IPS-15b (cell line): ENCODE measurements around the gene QRFPR.
"Not testable (repeated sequence)": the region's sequence is repeated elsewhere in the genome, so short reads cannot be mapped to it uniquely, and the experiment has no call there.

Experiments
- H3K27me3 ChIP-seq: one replicate; pipeline ENCODE4 v1.6.1; 2013; ENCODE audit warnings: low read length; ENCODE audit not compliant: control insufficient read depth, insufficient read depth
- H3K36me3 ChIP-seq: one replicate; pipeline ENCODE4 v1.6.1; 2013; ENCODE audit warnings: low read length; ENCODE audit not compliant: control insufficient read depth, insufficient read depth
- H3K4me1 ChIP-seq: one replicate; pipeline ENCODE4 v1.6.1; 2013; ENCODE audit warnings: mild to moderate bottlenecking, low read length; ENCODE audit not compliant: control insufficient read depth, insufficient read depth
- H3K4me3 ChIP-seq: one replicate; pipeline ENCODE4 v1.5.1; 2013; ENCODE audit warnings: low read depth, low read length
- H3K9ac ChIP-seq: one replicate; pipeline ENCODE4 v1.6.1; 2013; ENCODE audit warnings: low read depth, mild to moderate bottlenecking, low read length
- H3K9me3 ChIP-seq: one replicate; pipeline ENCODE4 v1.6.1; 2013; ENCODE audit warnings: mild to moderate bottlenecking, low read length; ENCODE audit not compliant: control insufficient read depth, insufficient read depth

Gene QRFPR

DNA sequence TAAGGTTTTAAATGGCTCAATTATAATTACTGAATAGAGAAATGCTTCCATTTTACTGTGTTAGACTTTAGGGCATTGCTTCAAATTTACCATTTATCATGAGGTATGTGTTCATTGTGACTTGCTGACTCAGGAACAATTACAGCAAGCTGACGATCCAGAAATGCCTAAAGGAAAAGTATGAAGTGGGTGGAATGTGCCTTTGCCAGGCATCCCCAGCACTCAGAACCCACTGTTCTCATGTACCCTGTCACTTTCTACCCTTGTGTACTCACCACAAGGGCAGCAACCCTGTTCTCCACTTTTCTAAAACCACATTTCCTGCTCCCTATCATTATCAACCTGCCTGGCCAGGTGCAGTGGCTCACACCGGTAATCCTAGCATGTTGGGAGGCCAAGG, 41.5 kb downstream of the QRFPR start:
- no peaks in the 10 kb centered on the region for H3K4me1 ChIP-seq
- H3K4me3 ChIP-seq = no peak overlapping the region
- H3K36me3 ChIP-seq = no peaks in the 10 kb centered on the region
- no peak overlapping the region for H3K9ac ChIP-seq
- H3K9me3 ChIP-seq = no peaks in the 10 kb centered on the region
- H3K27me3 ChIP-seq = no peaks in the 10 kb centered on the region

DNA sequence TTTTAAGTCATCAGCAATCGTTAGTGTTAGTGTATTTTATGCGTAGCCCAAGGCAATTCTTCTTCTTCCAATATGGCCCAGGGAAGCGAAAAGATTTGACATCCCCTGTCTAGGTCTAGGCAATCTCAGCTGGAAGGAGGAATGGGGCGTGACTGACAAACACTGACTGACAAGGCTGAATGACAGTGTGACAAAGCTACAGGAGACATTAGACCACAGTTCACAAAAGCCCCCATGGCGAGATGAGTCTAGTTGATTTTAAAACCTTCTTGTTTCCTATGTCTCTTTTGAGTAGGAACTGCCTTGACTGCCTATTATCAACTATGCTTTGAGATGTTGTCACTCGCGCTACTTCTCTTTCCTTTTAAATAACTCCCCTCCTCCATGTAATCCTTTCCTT, 42.3 kb downstream of the QRFPR start:
- Histone ChIP-seq H3K9me3 (no peaks in the 10 kb centered on the region), H3K27me3 (no peaks in the 10 kb centered on the region), H3K9ac (no peak overlapping the region), H3K36me3 (no peaks in the 10 kb centered on the region), H3K4me1 (no peaks in the 10 kb centered on the region), H3K4me3 (no peak overlapping the region)

DNA sequence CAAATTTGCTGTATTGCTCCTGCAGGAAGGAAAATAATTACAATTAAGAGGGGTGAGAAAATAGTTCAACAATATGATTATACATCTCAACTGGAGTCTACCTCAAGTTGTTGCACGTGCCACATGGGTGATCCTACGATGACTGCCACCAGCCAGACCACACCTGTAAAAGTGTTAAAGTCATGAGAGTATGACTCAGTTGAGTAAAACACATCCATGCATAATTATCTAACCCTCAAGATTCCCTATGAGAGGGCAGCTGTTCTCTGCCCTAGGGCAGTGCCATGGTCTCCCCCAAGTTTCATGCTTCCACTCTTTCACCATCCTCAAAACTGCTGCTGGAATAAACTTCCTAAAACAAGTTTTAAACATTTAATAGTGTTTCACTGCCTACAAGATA, 44.1 kb downstream of the QRFPR start:
- Histone ChIP-seq H3K4me3 (no peak overlapping the region), H3K4me1 (no peaks in the 10 kb centered on the region), H3K36me3 (no peaks in the 10 kb centered on the region), H3K27me3 (no peaks in the 10 kb centered on the region), H3K9ac (no peak overlapping the region), H3K9me3 (no peaks in the 10 kb centered on the region)

DNA sequence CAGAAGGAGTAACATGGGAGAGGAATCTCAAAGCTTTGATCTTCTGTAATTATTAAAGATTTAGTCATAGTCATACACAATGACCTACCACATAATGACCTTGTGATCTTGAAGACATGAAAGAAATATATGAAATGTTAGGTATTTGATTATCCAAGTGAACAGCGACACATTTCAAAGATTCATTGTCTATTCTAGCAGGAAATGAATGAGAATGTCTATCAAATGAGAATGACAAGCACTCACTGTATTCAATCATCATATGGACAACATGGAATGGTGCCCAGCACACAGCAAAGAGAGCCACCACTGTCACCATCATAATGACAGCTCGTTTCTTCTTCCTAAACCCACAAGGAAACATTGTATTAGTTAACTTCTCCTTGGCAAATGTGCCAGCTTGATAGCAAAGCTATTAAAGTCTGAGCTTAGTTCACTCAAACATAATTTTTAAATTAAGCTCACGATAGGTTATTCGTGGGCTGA, 50.6 kb downstream of the QRFPR start:
- no peaks in the 10 kb centered on the region for H3K36me3 ChIP-seq
- no peaks in the 10 kb centered on the region for H3K9me3 ChIP-seq
- no peak overlapping the region for H3K9ac ChIP-seq
- no peak overlapping the region for H3K4me3 ChIP-seq
- no peaks in the 10 kb centered on the region for H3K4me1 ChIP-seq
- no peaks in the 10 kb centered on the region for H3K27me3 ChIP-seq

DNA sequence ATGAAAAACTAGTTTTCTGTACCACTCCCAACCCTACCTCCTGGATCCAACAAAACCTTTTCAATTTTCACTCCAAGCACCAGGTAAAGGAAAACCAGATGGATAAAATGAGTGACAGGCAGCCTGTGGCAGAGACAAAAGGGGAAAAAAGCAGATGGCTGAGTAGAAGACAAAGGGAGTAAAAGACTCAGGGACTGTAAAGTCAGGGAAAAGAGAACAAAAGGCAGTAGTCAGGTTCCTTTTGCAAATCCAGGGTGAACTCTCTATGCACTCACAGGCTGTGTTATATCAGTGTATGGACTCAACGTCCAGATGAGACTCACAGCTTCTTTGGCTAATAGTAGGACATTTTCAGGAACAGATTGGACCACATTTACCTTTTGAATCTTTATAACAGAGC, 54.2 kb downstream of the QRFPR start:
- Histone ChIP-seq H3K9ac (no peak overlapping the region), H3K4me1 (no peaks in the 10 kb centered on the region), H3K36me3 (no peaks in the 10 kb centered on the region)

DNA sequence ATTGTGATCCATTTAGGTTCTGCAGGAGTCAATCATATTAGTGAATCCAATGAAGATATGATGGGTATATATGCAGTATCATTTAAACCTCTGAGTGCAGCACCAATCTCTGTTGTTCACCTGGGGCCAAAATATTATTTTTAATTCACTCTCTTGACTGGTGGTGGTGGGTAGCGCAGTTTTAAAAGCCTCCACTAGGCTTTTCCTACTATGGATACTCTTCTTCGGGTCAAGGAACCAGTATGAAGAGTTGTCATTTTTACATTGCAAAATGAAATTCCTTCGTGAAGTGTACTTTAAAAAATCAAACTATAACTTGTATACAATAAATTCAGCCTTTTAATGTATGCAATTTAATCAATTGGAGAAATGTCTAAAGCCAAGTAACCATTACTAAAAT, 56.5 kb downstream of the QRFPR start:
- Histone ChIP-seq H3K27me3 (no peaks in the 10 kb centered on the region), H3K4me1 (no peaks in the 10 kb centered on the region), H3K9ac (no peak overlapping the region), H3K36me3 (no peaks in the 10 kb centered on the region), H3K9me3 (no peaks in the 10 kb centered on the region), H3K4me3 (no peak overlapping the region)

More for the DNA sequence above, 54.2 kb downstream of the QRFPR start:
- Histone ChIP-seq H3K9me3 (no peaks in the 10 kb centered on the region), H3K4me3 (no peak overlapping the region), H3K27me3 (no peaks in the 10 kb centered on the region)

DNA sequence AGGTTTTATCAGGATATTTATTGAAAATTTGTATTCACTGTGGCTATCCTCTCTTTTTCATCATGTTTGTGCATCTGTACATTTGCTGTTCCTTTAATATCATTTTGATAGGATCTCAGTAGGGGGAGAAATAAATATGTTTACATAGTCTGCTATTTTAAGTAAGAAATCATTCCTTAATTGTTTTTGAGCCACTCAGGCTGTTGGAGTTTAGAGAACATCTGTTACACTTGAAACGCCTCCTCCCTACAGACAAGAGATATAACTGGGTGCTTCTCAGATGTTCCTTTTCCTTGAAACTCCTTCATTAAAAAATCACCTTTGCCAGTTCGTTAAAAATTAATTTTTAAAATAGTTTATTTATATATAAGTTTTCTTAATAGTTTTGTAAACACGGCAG, 59.4 kb downstream of the QRFPR start:
- Histone ChIP-seq H3K4me3 (no peak overlapping the region), H3K4me1 (no peaks in the 10 kb centered on the region), H3K9ac (no peak overlapping the region), H3K36me3 (no peaks in the 10 kb centered on the region), H3K9me3 (no peaks in the 10 kb centered on the region), H3K27me3 (no peaks in the 10 kb centered on the region)

DNA sequence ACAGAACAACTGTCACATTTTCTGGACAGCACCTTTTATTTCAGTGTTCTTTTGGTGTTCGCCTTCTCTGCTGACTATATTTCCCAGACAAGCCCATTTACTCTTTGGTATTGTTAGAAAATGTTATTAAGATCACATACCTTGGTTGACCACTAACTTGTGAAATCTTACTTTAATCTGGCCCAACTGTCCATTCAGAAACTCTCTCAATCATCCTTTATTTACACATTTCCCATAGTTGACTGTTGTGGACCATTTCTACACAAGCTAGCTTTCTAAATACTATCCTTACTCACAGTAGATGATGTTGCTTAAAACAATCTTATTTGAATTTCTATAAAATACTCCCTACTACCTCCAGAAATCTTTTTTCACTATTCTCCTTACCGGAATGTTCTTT, 64.7 kb downstream of the QRFPR start:
- Histone ChIP-seq H3K4me1 (no peaks in the 10 kb centered on the region), H3K27me3 (no peaks in the 10 kb centered on the region), H3K9ac (no peak overlapping the region), H3K36me3 (no peaks in the 10 kb centered on the region), H3K9me3 (no peaks in the 10 kb centered on the region), H3K4me3 (no peak overlapping the region)

DNA sequence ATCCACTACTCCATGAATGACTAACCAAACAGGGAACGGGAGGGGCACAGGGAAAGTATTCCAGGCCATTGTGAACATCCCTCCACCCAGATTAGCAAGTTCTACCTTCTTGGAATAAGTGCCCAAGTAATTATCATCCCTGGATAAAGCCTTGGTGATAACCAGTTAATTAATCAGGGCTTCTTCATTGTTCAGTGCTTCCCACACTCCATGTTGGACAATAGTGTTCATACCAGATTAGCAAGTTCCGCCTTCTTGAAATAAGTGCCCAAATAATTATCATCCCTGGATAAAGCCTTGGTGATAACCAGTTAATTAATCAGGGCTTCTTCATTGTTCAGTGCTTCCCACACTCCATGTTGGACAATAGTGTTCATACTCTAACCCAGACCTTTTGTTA, 67.4 kb downstream of the QRFPR start:
- H3K36me3 ChIP-seq, H3K9ac ChIP-seq, H3K4me1 ChIP-seq, H3K9me3 ChIP-seq, H3K27me3 ChIP-seq, H3K4me3 ChIP-seq: not testable (repeated sequence)

DNA sequence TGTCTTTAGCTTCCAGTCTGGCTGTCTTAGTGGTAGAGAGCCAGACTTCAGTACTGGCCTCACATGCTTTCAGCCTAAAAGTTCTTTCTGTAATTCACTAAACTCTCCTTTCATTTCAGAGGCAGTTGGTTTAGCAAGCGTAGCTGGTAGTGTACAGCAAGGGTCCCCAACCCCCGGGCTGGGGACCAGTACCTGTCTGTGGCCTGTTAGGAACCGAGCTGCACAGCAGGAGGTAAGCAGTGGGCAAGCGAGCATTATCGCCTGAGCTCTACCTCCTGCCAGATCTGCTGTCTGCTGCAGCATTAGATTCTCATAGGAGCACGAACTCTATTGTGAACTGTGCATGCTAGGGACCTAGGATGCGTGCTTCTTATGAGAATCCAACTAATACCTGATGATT, 72.0 kb downstream of the QRFPR start:
- H3K9me3 ChIP-seq = no peaks in the 10 kb centered on the region
- H3K4me1 ChIP-seq = peaks cover 2% of the 10 kb centered on the region
- H3K36me3 ChIP-seq = no peaks in the 10 kb centered on the region
- no peak overlapping the region for H3K9ac ChIP-seq
- H3K4me3 ChIP-seq = no peak overlapping the region
- no peaks in the 10 kb centered on the region for H3K27me3 ChIP-seq

DNA sequence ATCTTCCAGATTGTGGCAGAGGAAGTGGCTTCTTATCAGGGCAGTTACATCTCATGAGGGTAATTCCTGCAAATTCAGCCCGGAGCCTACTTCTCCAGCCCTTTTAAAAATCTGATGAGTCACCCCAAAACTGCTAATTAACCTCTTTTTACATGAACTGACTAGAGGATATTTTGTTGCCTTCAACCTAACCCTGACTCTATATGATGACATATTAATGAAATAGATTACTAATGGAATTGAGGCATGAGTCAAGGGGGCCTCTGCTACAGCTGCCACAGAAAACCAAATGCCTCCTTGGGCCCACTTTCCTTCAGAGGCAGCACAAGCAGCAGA, 72.5 kb downstream of the QRFPR start:
- Histone ChIP-seq H3K9ac (no peak overlapping the region), H3K4me1 (peaks cover 2% of the 10 kb centered on the region), H3K9me3 (no peaks in the 10 kb centered on the region), H3K4me3 (no peak overlapping the region), H3K36me3 (no peaks in the 10 kb centered on the region), H3K27me3 (no peaks in the 10 kb centered on the region)

DNA sequence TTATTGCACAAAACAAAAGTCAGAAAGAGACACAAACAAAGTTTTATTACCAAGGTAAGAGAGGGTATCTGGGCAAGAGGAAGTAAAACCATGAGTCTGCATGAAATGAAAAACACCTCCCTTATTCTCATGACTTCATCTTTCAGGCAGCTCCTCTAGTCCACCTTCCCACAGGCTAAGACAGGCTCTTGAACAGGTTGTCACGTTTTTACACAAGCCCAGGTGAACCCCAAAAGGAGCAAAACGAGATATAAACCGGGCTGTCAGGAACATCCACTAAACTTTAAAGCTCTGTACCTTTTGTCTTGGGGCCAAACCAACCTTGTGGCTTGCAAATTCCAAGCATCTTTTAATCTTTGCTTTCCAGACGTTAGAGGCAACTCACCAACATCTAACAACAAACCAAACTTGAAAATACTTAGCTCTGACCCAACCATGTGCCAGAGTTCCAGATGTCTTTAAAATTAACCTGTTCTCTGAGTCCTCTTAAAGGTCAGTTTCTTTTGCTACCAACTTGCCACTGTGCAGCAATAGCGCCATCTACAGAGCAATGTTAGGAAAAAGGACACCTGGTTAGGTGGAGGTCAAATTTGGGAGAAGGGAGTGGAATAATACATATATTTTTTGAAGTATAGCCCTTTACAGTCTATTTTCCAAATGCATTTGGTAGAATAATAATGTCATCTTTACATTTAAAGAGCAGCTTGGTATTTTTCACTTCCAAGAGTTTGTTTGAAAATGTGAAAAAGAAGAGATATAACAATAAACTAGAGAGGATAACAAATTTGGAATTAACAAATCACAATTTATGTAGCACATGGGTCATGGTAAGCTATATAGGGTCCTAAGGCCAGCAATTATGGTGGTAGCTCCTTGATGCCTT, 73.1 kb downstream of the QRFPR start:
- Histone ChIP-seq H3K4me3 (no peak overlapping the region), H3K4me1 (peaks cover 2% of the 10 kb centered on the region), H3K9ac (no peak overlapping the region), H3K27me3 (no peaks in the 10 kb centered on the region), H3K36me3 (no peaks in the 10 kb centered on the region), H3K9me3 (no peaks in the 10 kb centered on the region)
